Measurements from ENCODE around the gene GRK4.
"Not testable (repeated sequence)": the region's sequence is repeated elsewhere in the genome, so short reads cannot be mapped to it uniquely, and the experiment has no call there.

Gene GRK4

DNA sequence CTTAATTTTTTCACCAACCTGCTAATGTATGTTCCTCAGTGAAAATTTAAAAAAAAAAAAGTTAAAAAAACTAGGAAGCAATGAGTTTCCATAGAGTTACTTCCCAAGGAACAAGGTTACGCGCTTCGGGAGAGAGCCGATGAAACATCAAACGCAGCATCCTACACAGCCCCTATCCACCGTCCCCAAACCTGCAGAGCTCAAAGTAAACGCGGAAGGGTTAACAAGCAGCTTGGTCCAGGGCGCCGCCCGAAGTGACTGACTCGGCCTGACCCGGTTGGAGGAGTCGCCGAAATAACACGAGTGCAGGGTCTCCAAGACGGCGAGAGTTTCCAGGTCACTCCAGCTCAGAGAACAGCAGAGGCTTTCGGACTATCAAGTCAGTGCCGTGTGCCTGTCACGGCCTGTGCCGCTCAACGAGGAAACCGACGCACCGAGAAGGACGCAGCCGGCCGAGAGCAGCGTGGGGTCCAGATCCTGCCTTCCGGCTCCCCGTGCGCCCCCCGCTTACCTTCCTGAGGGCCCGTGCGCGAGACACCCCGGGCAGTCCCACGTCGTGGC is 677 bp upstream of the GRK4 start:
- DNase-seq = no peak

DNA sequence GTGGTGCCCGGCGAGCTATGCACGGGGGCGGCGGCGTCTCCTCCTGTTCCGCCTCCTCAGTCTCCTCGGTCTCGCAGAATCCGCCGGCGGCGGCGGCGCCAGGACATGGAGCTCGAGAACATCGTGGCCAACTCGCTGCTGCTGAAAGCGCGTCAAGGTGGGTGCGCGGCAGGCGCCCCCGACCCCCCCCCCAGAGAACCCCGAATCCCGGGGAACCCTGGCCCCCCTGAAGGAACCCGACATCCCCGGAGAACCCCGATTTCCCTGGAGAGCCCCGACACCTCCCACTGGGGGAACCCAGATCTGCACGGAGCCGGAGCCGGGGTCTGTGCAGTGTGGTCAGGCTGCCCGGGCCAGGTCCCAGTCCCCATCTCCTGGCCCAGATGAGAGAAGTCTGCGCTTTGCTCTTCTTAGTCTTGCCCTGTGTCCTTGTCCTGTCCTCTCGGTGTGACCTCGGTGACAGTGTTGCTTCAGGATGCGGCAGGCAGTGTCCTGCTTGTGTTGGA is 648 bp downstream of the GRK4 start:
- DNase-seq = no peak

GRCh38 chr4:2964706-2965258 is 1.4 kb downstream of the GRK4 start:
- no peak for DNase-seq

- no peak for DNase-seq
These were observed 1.9 kb downstream of the GRK4 start for GRCh38 chr4:2965262-2965661.

DNA sequence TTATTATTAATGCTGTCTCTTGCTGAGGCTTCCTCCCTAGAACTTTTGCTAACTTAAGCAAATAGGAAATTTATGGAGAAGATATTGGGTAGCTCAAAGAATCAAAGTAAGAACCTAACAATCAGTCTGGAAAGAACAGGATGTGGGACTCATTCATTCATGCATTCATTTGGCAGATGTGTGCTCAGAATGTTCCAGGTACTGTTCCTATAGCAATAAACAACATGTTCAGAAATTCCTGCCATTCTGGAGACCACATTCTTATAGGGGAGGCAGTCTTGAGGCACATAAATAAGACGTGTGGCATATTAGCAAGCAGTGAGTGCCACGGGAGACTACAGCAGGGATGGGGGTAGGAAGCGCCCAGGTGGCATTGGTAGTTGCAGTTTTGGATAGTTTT is 5.0 kb downstream of the GRK4 start:
- no peak for DNase-seq

DNA sequence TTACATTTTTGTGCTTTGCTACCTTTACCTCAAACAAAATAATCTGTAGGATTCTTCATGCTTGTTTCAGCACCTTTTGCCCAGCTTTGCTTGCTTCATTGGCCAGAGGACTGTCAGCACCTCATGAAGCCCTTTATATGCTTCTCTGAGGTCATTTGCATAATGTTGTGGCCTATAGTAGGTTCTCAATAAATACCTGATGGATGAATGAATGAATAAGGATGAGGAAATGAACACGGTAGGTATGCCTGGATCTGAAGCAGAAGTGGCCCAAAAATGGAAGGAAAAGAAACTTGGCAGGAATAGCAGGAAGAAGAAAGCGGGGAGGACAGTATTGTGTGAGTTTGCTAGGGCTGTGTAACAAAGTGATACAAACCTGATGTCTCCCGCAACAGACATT is 7.9 kb downstream of the GRK4 start:
- no peak for DNase-seq

DNA sequence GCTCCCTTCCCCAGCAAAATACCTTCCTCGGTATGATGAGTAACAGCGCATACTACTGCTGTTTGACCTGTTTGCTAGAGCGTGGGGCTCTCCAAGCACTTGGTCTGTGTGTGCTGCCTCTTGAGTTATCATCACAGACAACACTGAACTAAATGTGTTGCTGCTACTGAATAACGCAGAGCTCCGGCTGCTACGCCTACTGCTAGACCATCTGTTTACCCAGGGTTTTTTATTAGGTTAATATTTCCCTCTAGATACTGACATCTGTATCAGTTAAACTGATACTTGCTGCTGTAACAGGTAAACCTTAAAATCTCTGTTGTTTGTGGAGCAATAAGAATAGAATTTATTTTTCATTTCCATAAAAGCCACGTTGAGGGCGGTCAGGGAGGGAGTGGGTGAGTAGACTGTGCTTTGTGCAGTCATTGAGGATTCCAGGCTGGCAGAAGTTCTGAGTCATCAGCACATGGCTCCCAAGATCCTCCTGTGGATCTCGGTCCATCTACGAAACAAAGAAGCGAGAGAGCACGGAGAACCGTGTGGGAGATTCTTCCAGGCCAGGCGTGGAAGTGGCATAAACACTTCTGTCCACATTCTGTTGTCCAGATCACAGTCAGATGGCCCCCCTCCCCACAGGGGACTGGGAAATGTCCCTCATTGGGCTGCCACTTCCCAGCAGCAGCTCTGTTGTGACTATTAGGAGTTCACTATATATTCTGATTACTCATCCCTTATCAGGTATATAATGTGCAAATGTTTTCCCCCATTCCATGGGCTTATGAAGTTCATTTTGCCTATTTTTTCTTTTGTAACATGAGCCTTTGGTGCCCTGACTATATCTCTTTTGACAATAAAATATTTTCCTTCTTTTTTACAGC is 14.1 kb downstream of the GRK4 start:
- no peak for DNase-seq

- DNase-seq = no peak
These were observed 18.0 kb downstream of the GRK4 start for GRCh38 chr4:2981256-2981819.

GRCh38 chr4:2982012-2982411 is 18.6 kb downstream of the GRK4 start:
- DNase-seq = no peak

DNA sequence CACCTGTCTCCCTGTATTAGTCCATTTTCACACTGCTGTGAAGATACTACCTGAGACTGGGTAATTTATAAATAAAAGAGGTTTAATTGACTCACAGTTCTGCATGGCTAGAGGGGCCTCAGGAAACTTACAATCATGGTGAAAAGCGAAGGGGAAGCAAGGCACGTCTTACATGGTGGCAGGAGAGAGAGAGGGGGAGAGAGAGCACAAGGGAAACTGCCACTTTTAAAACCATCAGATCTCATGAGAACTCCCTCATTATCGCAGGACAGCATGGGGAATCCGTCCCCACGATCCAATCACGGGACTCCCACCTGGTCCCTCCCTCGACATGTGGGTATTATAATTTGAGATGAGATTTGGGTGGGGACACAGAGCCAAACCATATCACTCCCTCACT is 20.3 kb downstream of the GRK4 start:
- DNase-seq = not testable (repeated sequence)

- DNase-seq = no peak
These were observed 27.9 kb downstream of the GRK4 start for GRCh38 chr4:2991243-2991642.

DNA sequence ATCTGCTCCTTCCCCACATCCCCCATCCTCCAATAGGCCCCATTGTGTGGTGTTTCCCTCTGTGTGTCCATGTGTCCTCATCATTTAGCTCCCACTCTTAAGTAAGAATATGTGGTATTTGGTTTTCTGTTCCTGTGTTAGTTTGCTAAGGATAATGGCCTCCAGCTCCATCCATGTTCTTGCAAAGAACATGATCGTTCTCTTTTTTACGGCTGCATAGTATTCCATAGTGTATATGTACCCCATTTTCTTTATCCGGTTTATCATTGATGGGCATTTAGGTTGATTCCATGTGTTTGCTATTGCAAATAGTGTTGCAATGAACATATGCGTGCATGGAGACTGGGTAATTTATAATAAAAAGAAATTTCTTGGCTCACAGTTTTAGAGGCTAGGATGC is 31.5 kb downstream of the GRK4 start:
- DNase-seq = no peak

DNA sequence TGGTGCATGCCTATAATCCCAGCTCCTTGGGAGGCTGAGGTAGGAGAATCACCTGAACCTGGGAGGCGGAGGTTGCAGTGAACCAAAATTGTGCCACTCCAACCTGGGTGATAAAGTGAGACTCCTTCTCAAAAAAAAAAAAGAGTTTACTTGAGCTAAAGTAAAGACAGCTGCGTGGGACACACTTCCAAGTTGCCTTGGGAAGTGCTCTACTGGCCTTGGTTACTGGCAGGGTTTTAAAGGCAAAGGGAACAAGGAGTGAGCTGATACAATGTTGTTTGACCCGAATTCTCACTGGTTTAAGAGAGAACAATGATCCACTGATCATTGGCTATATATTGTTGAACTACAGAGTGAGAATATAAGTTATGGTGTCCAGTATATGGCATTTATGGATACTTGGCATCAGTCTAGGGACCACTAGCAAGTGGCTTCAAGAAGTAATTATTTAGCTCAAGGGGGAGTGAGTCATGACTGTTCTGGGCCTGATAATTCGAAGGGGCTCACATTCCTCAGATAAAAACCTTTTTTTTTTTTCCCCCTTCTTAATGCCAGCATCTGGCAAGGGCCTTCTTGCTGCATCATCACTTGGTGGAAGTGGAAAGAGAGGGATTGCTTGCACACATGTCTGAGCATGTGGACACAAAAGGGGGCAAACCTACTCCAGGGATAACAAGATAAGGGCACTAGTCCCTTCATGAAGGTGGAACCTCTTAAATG is 32.3 kb downstream of the GRK4 start:
- DNase-seq = no peak

DNA sequence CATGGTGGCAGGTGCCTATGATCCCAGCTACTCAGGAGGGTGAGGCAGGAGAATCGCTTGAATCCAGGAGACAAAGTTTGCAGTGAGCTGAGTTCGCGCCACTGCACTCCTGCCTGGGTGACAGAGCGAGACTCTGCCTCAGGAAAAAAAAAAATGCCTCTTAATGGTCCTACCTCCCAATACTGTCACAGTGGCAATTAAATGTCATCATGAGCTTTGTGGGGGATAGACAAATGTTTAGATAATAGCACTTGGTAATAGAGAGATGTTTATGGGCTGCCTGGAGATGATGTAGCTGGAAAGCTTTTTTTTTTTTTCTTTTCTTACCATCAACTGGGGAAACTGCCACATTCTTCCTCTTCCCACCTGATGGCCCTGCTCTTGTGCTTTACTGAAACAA is 33.0 kb downstream of the GRK4 start:
- no peak for DNase-seq

GRCh38 chr4:3007724-3008123 is 44.4 kb downstream of the GRK4 start:
- no peak for DNase-seq

GRCh38 chr4:3009422-3009821 is 46.1 kb downstream of the GRK4 start:
- DNase-seq = no peak

DNA sequence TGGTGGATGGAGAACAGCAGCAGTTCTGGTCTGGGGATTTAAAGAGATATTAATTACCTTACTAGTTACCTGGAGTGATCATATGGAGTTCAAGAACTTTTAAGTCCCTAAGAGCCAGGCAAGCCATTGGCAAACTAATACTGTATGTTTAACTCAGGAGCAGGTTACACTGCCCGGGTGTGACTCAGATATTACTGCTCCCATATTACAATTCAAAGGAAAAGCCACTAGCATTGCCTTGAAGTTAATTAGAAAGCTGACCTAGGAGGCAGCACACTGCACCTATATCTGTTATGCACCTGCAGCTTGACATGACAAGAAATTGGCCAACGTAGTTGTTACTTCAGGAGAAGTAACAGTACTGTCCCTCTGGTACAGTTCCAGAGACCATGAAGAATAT is 47.2 kb downstream of the GRK4 start:
- no peak for DNase-seq

- no peak for DNase-seq
These were observed 47.6 kb downstream of the GRK4 start for GRCh38 chr4:3010998-3011397.

DNA sequence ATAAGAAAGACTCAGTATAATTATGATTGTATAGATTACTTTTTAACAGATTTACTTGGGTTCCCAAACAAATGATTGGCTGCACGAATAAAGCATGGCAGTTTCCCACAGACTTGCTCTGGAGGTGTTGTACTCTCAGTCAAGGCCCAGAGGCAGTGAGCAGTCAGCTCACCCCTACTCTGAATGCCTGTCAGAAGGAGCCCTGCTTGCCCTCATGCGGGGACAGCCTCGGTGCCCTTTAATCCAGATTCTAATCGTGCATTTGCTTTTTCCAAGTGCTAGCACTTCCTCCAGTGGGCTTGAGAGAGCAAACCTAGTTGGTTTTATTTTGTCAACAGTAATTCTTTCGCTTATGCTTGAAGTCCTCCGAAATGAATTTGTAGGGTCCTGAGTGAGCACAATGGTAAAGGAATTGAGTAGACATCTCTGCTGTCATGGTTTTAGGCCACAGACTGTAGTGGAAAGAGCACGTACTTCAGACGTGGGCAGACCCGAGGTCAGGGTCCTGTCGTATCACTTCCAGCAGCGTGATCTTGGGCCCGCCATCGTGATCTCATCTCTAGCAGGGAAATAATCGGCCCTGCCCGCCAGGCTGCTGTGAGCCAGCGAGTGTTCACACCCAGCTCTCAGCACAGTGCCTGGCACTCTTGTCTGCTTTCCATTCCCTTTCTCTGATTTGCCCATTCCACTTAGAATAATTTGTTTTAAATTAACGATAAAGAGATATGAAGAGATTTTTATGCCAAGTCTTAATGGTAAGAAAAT is 48.3 kb downstream of the GRK4 start:
- no peak for DNase-seq

- DNase-seq = no peak
These were observed 50.0 kb downstream of the GRK4 start for GRCh38 chr4:3013323-3013722.

- no peak for DNase-seq
These were observed 50.5 kb downstream of the GRK4 start for GRCh38 chr4:3013839-3014350.

- no peak for DNase-seq
These were observed 53.6 kb downstream of the GRK4 start for GRCh38 chr4:3016961-3017360.
